GM18519 (cell line): ENCODE data around the gene ACADVL.
"Not testable (repeated sequence)": the region's sequence is repeated elsewhere in the genome, so short reads cannot be mapped to it uniquely, and the experiment has no call there.

Experiments used
- ATAC-seq: cut with Tn5 transposase; IDR thresholded peaks from one replicate; pipeline ENCODE4 v1.9.1; 2021; ENCODE audit warnings: mild to moderate bottlenecking, moderate library complexity; ENCODE audit not compliant: unreplicated experiment, low FRiP score

The ACADVL gene

GRCh38 chr17:7219812-7220592 is at the start of gene ACADVL, which contains the start of gene DLG4:
Gene ACADVL (plus strand): TSS chr17:7219938. CDS start chr17:7219985, 47 bp downstream.
Gene DLG4 (minus strand): TSS chr17:7219836.
- ATAC-seq: no peak

GRCh38 chr17:7172522-7173191 is 47.1 kb upstream of the ACADVL start:
- not testable (repeated sequence) for ATAC-seq

GRCh38 chr17:7173687-7174602 is 45.8 kb upstream of the ACADVL start:
- ATAC-seq: no peak

GRCh38 chr17:7174603-7175326 is 45.0 kb upstream of the ACADVL start:
- no peak for ATAC-seq

- no peak for ATAC-seq
Measured at GRCh38 chr17:7175330-7175733, 44.4 kb upstream of the ACADVL start.

GRCh38 chr17:7176107-7176840 is 43.5 kb upstream of the ACADVL start:
- ATAC-seq: no peak

- ATAC-seq: no peak
Measured at GRCh38 chr17:7176841-7177190, 42.9 kb upstream of the ACADVL start.

- no peak for ATAC-seq
Measured at GRCh38 chr17:7177191-7177953, 42.4 kb upstream of the ACADVL start.

- ATAC-seq: no peak
Measured at GRCh38 chr17:7177954-7178477, 41.7 kb upstream of the ACADVL start.

GRCh38 chr17:7178973-7179316 is 40.8 kb upstream of the ACADVL start:
- ATAC-seq: no peak

- ATAC-seq: no peak
Measured at GRCh38 chr17:7179317-7180254, 40.2 kb upstream of the ACADVL start, which contains the start of gene ASGR1. Gene ASGR1 (minus strand): TSS chr17:7179370. CDS start chr17:7178563, 807 bp downstream.

- ATAC-seq: not testable (repeated sequence)
Measured at GRCh38 chr17:7182101-7182500, 37.6 kb upstream of the ACADVL start.

- ATAC-seq: no peak
Measured at GRCh38 chr17:7183433-7184090, 36.2 kb upstream of the ACADVL start.

GRCh38 chr17:7184091-7184488 is 35.6 kb upstream of the ACADVL start:
- no peak for ATAC-seq

- ATAC-seq: no peak
Measured at GRCh38 chr17:7184647-7185046, 35.1 kb upstream of the ACADVL start.

GRCh38 chr17:7186241-7186640 is 33.5 kb upstream of the ACADVL start:
- no peak for ATAC-seq

- ATAC-seq: no peak
Measured at GRCh38 chr17:7190276-7190917, 29.3 kb upstream of the ACADVL start.
